CD4-positive, alpha-beta T cell treated with Interleukin-2 at 100 ng/mL for 4 hours (primary cell): ENCODE measurements around the gene ESPN.
"Not testable (repeated sequence)": the region's sequence is repeated elsewhere in the genome, so short reads cannot be mapped to it uniquely, and the experiment has no call there.

Source experiments
- DNase-seq: peaks from one replicate; pipeline ENCODE4 v3.0.0-alpha.2; 2020; ENCODE audit warnings: low spot score

The ESPN gene

DNA sequence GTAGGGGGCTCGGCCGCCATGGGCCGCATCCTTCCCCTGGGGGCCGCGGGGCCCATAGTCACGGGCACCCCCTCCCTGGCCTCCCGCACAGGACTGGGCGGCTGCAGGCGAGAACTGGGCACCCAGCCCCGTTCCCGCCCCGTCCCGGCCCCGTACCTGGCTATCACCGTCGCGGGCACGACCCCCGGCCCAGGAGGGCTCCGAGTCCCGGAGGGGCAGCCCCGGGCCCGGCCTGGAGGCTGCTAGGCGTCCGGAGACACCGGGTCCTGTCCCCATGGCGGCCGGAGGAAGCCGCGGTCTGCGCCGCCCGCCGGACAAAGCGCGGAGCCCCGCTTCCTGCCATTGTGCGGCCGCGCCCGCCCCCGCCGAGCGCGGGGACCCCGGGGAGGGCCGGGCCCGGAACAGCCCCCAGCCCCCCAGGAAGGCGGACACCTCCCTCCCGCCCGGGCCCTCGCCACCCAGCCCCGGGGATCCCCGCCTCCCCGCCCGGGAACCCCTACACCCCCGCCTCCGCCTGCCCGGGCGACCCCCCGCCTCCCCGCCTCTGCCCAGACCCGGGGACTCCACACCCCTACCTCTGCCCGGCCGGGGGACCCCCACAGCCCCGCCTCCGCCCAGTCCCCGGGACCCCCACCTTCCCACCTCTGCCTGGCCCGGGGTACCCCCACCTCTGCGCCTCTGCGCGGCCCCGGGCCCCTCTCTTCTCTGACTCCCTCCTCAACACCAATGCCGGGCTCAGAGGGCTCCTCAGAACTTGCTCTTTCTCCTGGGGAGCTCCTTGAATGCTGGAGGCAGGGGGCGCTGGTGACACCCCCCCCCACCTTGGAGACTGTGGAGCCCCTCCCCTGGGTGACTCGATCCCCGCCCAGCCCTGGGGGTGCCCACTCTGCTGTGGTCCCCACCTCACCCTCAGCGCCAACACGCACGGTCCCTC lies 60.9 kb downstream of the ESPN start:
- DNase-seq = no peak

DNA sequence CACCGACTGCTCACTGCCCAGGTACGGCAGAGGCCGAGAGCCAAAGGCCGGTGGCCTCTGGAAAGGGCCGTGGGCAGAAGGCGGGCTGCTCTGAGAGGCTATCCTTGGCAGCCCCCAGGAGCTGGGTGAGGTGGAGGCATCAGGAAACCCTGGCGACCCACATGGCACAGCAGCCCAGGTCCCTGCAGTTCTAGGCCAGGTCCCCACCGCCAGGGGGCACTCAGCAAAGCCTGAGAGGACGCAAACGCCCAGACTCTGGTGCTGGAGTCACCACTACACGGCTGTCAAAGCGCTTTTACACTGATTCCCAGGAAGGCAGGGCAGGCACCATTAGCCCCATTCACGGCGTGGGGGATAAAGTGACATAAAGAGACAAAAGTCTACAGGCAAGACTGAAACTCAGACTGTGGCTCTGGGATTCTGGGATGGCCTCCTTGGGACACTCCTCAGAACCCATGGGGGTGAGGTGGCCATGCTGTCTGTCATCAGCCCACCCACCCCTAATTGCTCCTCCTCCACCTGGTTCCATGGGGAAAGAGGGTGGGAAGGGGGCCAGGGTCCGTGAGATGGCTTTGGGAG lies 61.9 kb downstream of the ESPN start:
- DNase-seq = peak; percentile 87

DNA sequence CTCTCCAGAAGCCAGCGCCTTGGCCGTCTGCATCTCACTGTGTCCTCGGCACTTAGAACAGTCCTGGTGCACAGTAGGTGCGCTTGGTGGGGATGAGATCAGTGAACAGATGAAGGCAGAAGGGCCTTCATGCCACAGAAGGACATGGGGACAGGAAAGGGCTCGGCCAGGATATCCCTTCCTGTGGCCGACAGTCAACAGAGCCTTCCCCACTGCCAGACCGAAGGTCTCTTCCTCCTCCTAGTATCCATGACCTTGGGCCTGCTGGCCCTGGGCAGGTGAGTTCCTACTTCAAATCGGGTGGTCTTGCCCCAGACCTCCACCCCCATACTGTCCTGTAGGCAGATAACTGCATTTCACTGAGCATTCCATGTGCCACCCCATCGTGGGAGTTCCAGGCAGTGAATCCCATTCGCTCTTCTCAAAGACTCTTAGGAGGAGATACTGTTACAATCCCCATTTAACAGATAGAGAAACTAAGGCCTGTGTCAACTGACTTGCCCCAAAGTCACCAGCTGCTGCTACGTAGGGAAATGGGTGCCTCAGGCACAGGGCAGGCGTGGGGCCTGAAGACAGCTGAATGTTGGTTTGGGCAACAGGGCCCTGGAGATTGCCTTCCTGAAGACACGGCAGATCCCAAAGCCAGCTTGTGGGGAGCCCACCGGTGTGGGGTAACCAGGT lies 63.4 kb downstream of the ESPN start:
- DNase-seq = no peak

DNA sequence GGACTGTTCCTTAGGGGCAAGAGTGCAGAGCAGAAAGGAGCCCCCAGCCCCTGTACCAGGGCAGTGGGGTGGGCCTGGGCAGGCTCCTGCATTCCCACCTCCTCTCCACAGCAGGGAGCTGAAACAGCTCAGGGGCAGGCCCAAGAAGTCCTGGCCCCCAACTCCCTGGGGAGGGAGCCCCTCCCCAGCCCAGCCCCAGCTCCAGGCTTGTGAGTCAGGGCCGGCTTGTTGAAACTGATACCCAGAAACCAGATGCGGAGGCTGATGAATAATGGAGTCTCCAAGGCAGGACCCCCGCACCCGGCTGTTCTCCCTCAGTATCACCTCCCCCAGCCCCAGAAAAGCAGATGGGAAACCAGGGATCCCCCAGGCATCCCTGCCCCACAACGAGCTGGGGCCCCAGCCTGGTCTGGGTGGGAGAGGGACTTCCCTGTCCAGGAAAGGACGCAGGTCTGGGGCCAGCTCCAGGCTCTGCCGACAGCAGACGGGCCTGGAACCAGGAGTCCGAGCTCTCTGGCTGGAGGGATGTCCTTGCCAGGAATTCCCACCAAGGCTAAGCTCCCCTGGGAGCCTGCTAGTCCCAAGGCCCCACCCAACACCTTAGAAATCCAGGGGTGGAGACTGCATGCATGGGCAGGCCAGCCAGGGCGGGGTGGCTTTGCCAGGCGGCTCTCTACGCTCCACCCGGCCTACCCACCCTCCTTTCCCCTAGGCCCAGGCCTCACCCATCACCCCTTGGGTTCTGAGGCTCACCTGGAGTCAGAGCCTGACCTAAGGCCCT lies 64.2 kb downstream of the ESPN start:
- no peak for DNase-seq

DNA sequence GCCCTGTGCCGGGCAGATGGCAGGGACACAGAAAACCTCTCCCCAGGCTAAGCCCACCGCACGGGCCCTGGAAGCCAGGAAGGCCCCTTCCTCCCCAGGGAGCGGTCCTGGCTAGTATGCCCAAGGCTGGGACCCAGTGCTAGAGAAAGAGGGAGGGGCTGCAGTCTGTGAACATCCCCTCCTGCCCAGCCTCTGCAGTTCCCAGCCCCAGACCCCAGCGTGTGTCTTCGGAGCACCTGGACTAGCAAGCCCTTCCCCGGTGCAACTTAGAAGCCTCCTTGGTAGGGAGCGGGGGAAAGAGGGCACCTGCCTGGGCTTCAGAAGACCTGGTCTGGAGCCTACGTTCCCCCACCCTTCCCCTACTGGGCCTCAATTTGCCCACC lies 64.8 kb downstream of the ESPN start:
- no peak for DNase-seq

DNA sequence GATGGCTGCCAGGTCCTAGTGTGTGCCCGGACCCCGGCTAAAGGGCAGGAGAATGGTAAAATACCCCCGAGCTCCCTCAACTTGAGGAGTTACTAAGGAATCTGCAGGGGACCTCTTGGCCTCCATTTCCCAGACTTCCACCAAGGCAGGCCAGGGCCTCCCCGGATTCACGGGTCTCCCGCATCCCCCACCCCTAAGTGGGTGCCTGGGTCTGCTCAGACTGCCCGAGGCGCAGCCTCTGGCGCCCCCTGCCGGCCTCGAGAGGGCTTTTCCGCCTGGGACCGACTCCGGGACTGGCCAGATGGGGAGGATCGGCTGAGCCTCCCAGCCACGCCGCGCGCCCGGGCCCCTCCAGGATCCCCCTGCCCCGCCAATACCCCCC lies 65.2 kb downstream of the ESPN start:
- DNase-seq = peak; percentile 80

DNA sequence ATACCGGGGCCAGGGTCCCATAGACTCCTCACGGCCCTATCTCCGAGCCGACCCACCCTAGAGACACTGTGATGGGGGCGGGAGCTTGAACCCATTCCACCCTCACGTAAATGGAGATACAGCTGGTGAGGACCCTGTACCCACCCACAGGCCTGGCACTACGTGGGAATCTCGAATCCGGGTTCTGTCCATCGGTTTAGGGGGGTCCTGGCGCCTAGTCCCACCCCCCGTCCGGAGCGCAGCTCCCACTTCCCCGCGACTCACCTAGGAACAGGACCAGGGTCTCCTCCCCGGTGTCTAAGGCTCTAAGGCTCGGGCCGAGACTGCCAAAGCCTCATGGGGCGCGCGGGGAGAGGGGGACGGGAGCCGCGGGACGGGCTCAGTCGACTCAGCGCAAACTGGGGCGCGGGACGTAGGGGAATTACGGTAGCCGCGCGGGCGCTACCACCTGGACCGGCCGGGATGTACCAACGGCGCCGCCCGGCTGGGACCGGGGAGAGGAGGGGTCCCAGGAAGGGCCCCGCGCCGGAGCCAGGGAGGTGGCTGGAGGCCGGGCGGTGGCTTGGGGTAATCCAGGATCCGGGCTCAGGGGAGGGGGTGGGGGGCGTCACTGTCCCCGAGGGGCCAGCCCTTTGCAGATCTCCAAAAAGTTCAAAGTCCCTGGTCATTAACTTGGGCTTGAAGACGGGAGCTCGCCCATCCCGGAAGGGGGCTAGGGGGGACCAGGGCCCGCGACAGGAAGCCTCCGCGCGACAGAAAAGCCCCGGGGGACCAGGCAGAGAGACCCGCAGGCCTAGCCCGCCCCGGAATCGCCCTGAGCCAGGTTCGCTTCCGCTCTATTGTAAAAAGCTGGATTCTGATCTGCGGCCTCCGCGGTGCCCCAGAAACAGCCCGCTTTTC lies 65.9 kb downstream of the ESPN start:
- peak; percentile 47 for DNase-seq

DNA sequence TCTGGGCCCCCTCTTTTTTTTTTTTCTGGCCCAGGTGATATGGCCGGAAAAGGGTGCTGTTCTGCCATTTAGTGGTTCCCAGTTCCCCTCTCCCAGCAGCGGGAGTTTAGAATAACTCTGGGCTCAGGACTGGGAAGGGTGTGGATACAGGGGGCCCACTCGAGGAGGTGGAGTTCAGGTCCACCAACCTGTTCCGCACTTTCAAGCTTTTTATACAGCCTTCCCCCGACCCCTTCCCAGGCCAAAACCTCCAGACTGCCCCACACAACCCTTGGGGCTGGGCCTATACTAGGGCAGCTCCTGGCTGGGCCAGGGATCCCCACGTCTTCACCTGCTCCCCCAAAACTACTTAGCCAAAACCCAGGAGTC lies 66.5 kb downstream of the ESPN start:
- DNase-seq = no peak

DNA sequence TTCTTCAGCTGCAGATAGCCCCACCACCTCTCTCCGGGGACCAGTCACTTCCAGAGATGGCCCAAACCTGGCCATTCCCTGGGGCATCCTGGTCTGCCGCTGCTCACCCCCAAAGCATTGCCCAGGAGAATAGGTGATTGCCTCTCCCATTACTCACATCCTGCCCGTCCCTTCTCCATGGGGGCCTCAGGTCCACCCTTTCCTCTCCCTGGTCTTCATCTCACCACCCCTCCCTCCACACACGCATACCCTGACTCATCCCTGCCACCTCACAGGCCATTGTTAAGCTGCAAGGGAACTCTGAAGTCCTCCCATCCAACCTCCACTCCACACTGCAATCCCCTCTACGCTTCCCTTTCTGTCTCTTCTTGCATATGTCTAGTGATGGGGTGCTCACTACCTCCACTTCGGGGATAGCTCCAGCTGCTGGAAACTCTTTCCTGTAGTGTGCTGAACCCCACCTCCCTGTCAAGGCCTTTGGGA lies 66.9 kb downstream of the ESPN start, which contains the start of gene PLEKHG5:
Gene PLEKHG5 (minus strand): TSS at position 188 of the 483 bp plus-strand sequence. CDS start 14,096 bp downstream, outside the sequence.
- no peak for DNase-seq

DNA sequence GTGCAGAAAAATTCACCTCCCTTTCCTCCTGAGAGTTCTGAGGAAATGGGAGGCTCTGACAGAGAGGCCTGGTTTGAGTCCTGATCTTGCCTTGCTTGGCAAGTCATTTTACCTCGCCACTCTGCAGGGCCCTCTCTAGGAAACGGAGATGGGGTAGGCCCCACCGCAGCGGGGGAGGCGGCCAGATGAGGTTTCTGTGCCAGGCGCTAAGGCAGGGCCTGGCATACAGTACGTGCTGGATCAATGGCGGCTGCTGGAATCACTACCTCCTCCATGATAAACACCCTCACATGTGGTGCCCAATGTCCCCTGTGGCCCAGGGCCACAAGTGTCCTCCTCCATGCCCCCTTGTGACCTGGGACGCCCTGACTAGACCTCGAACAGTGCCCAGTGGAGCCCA lies 67.4 kb downstream of the ESPN start:
- DNase-seq = no peak

DNA sequence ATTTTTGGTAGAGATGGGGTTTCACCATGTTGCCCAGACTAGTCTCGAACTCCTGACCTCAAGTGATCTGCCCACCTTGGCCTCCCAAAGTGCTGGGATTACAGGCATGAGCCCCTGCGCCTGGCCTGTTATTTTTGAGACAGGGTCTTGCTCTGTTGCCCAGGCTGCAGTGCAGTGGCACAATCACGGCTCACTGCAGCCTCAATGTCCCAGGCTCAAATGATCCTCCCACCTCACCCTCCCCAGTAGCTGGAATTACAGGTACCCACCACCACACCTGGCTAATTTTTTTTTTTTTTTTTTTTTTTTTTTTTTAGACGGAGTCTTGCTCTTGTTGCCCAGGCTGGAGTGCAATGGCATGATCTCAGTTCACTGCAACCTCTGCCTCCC lies 69.3 kb downstream of the ESPN start:
- DNase-seq = not testable (repeated sequence)

DNA sequence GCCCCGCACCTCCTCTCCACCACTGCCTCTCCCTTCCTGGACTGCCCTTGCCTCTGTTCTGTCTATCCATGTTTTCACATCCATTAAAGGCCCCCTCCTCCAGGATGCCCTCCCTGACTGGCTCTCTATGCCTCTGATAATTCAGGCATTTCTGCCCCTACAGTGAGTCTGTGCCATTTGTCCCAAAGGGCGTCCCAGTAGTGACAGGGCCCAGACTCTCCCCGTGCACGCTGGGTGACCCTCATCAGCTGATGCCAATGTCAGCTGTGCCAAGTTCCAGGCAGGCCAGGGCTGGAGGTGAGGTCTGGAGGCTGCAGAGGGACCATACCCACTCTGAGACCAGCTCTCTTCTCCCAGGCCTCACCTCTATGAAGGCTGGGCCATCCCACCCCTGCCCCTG lies 70.1 kb downstream of the ESPN start:
- no peak for DNase-seq

DNA sequence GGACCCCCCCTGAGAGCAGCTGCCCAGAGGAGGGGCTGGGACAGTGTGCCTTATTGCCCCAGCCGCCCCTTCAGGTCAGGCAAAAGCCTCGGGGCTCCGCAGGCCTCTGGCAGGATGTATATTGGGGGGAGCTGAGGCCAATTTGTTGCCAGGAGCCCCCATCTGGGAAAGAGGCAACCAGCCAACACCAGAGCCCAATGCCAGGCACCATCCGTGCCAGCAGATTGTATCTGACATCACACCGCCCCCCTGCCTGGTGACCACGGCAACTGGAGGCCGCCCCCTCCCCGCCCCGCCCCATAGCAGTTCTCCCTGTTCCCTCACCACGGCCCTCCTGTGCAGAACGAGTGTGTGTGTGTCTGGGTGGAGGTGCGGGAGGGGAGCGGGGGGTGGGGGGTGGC lies 70.5 kb downstream of the ESPN start:
- DNase-seq = no peak

DNA sequence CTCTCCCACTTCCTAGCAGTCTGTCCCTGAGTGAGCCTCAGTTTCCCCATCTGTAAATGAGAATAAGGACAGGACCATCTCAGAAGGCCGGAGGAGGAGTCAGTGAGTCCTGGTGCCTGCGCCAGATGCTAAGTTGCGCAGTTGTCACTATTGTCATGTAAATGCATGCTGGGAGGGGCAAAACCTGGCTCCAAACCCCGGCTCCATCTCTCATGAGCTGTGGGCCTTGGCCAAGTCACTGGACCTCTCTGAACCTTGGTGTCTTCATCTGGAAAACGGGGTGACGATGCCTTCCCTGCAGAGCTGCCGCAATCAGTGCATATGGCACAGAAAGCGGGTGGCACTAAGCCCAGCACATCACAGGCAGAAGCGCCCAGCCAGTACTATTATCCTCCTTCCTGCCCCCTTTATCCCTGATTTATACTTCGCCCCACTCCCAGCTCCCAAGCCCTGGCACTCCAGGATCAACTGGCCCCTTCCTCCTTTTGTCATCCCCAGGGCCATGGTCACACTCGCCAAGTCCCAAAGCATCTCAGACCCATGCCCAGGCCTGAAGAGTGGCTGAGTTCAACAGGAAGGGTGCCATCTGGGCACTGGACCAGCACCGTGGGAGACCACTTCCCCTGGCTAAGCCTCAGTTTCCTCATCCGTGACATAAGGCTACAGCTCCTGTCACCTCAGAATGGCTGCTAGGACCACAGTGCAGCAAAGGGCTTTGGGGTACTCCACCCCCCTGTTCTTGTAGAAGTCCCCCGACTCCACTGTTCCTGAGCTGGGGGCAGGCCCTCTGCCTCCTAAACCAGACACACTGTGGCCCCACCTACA lies 71.2 kb downstream of the ESPN start:
- no peak for DNase-seq

DNA sequence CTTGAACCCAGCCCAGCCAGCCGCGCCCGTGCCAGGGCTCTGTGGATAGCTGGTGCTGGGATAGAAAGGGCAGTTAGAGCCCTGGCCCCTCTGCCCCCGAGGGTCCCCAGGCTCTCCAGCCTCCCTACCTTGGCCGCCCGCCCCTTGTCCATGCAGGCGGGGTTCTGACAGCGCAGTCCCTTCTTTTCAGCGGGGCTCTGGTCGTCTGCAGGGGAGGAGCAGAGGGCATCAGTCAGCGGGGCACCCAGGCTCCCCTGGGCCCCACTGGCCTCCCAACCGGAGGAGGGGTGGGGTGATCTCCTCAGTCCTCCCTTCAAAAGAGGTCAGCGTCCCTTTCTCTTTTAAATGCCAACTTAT lies 71.8 kb downstream of the ESPN start:
- DNase-seq = no peak

DNA sequence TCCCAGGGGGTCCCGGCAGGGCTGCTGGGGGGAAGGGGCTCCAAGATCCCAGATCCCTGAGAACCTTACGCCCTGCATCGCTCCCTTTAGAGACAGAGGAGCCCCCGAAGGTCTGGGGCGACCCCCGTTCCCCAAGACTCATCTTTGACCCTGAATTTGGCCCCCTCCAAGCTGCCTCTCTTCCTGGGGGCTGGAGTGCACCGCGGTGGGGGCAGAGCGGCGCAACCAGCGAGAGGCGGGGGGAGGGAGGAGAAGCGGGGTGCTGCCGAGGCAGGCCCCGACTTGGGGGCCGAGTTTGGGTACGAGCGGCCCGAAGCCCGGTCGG lies 72.3 kb downstream of the ESPN start:
- no peak for DNase-seq

DNA sequence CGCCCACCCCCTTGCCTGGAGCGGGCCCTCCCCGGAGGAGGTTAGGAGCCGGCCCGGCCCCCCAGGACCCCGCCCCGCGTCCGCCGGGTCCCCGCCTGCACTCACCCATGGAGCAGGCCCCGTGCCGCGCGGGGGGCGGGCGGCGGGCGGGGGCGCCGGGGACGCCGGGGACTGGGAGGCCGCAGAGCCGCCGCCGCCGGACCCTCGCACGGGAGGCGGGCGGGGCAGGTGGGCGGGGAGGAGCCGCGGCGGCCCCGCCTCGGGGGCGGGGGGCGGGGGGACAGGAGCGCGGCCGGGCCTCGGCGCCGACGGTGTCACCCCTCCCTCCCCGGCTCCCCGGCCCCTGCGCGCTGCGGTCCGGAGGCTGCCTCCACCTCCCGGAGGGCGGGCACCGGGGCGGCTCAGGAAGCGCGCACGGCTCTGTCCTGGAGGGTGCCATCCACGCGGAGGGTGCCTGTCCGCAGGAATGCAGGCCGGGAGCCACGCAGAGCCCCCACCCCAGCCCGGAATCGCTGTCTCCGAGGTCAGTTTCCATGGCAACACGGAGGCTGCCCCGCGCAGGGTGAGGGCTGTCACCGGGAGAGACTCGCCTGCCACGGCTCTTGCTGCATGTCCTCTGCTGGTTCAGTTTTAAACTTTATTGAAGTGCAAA lies 72.8 kb downstream of the ESPN start:
- DNase-seq = peak; percentile 42

DNA sequence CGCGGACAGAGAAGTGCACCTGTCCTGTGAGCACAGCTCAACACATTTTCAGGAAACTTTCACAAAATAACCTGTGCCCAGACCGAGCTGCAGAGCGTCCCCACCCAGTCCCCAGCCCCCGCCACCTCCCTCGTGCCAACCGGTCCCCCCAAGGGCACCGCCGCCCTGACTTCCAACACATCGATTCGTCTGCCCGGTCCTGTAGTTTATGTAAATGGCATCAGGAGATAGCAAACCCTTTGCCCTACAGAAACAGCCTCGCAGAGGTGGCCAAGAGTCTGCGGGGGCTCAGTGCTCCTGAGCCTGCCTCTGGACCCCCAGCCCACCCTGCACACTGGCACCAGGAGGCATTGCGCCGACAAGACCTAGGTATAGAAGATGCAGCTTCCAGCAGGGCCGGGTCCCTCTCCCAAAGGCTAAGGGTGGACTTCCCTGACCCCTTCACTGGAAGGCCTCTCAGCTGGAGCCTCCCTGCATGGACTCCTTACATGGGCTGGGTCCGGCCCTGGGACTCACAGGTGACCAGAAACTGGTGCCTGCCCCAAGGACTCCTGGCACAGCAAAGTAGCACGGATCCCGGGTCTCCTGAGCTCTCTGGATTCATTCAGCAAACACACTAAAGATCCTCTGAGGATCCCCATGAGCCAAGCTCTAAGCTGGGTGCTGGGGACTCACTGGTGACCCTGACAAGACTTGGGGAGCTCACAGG lies 73.4 kb downstream of the ESPN start:
- no peak for DNase-seq

DNA sequence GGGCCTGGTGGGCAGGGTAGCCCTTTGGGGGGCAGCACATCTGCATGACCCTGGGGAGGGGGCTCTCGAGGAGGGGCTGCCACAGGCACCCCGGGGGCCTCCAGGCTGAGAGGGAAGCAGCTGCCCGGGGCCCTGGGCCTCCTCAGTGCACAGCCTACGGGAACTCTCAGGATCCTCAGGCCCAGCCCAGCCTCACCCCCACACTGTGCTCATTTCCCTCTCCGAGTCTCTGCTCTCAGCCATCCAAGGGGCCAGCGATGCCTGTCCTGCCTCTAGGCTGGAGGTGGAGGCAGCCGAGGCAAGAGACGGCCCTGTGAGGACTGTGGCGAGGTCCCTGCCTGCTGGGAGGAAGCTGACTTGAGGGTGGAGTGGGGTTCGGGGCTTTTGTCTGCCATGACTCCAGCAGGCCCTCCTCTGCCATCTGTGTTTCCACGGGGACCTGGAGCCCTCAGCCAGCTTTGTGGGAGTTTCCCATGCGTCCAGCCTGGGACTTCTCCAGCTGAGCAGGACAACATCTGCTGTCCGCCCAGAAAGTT lies 74.1 kb downstream of the ESPN start:
- DNase-seq = no peak
